HepG2 (cell line): ENCODE measurements around the gene ZDHHC19. TPM values are rescaled to one million over a fixed set of nuclear protein-coding genes. Genes with fewer than 3 reads are reported as not detected.

Experiments used
- GPN1 ChIP-seq: sonication (generic); formaldehyde crosslinking; IDR thresholded peaks from 2 replicates; pipeline ENCODE4 v1.5.1; 2020; ENCODE audit warnings: missing genetic modification reagents, borderline replicate concordance
- HDAC6 ChIP-seq: fragments of 200-600 bp; sonication (generic); IDR thresholded peaks from 2 replicates; pipeline ENCODE4 v1.7.0; 2017; ENCODE audit warnings: mild to moderate bottlenecking, antibody characterized with exemption, low read length, low read depth
- HINFP ChIP-seq: sonication (generic); formaldehyde crosslinking; IDR thresholded peaks from 2 replicates; pipeline ENCODE4 v1.4.0; 2020; ENCODE audit warnings: low read depth, mild to moderate bottlenecking, missing genetic modification reagents
- IRF1 ChIP-seq: sonication (generic); formaldehyde crosslinking; IDR thresholded peaks from 2 replicates; pipeline ENCODE4 v1.4.0; 2020; ENCODE audit warnings: low read depth, mild to moderate bottlenecking, missing genetic modification reagents
- KLF11 ChIP-seq: IDR thresholded peaks from 2 replicates; pipeline ENCODE4 v1.6.1; 2016; ENCODE audit warnings: missing compliant biosample characterization
- MLX ChIP-seq: IDR thresholded peaks from 2 replicates; pipeline ENCODE4 v1.6.1; 2016
- NFYC ChIP-seq: IDR thresholded peaks from 2 replicates; pipeline ENCODE4 v1.6.1; 2016; ENCODE audit warnings: missing genetic modification reagents, missing compliant biosample characterization
- NPAS2 ChIP-seq: sonication (generic); formaldehyde crosslinking; IDR thresholded peaks from 2 replicates; pipeline ENCODE4 v1.8.0; 2022; ENCODE audit warnings: mild to moderate bottlenecking, missing genetic modification reagents, borderline replicate concordance
- PBX2 ChIP-seq: IDR thresholded peaks from 2 replicates; pipeline ENCODE4 v1.6.1; 2016; ENCODE audit warnings: control low read depth
- PCBP1 ChIP-seq: fragments of 200-400 bp; formaldehyde crosslinking; IDR thresholded peaks from 2 replicates; pipeline ENCODE4 v1.6.1; 2017; ENCODE audit warnings: mild to moderate bottlenecking, low read depth, low read length, borderline replicate concordance
- RORA ChIP-seq: sonication (generic); formaldehyde crosslinking; IDR thresholded peaks from 2 replicates; pipeline ENCODE4 v1.5.0; 2020; ENCODE audit warnings: mild to moderate bottlenecking, missing genetic modification reagents, moderate library complexity
- ZNF142 ChIP-seq: sonication (generic); formaldehyde crosslinking; IDR thresholded peaks from 2 replicates; pipeline ENCODE4 v1.4.0; 2020; ENCODE audit warnings: missing genetic modification reagents
- ZNF253 ChIP-seq: sonication (generic); formaldehyde crosslinking; IDR thresholded peaks from 2 replicates; pipeline ENCODE4 v1.8.0; 2022; ENCODE audit warnings: mild to moderate bottlenecking, missing genetic modification reagents, borderline replicate concordance
- ZNF30 ChIP-seq: sonication (generic); formaldehyde crosslinking; IDR thresholded peaks from 2 replicates; pipeline ENCODE4 v1.5.0; 2020; ENCODE audit warnings: mild to moderate bottlenecking, missing genetic modification reagents
- ZNF382 ChIP-seq: sonication (generic); formaldehyde crosslinking; IDR thresholded peaks from 2 replicates; pipeline ENCODE4 v1.5.0; 2020; ENCODE audit warnings: missing genetic modification reagents, mild to moderate bottlenecking, borderline replicate concordance
- ZNF772 ChIP-seq: sonication (generic); formaldehyde crosslinking; IDR thresholded peaks from 2 replicates; pipeline ENCODE4 v1.5.0; 2020; ENCODE audit warnings: mild to moderate bottlenecking, missing genetic modification reagents
- ZNF781 ChIP-seq: sonication (generic); formaldehyde crosslinking; IDR thresholded peaks from 2 replicates; pipeline ENCODE4 v1.5.1; 2020; ENCODE audit warnings: borderline replicate concordance, mild to moderate bottlenecking, missing genetic modification reagents; ENCODE audit errors: not compliant biosample characterization
- ZSCAN21 ChIP-seq: sonication (generic); formaldehyde crosslinking; IDR thresholded peaks from 2 replicates; pipeline ENCODE4 v1.8.0; 2022; ENCODE audit warnings: mild to moderate bottlenecking, missing genetic modification reagents, moderate library complexity, borderline replicate concordance
- ZSCAN25 ChIP-seq: sonication (generic); formaldehyde crosslinking; IDR thresholded peaks from 2 replicates; pipeline ENCODE4 v1.8.0; 2022; ENCODE audit warnings: mild to moderate bottlenecking, missing genetic modification reagents
- polyA plus RNA-seq, 8 experiments: library from polyadenylated mRNA; depleted of rRNA in 3 of 8; stranded (reverse) in 7 of 8; unstranded in 1 of 8; fragments of >200 nt; fragmentation: Illumina TruSeq in 4 of 8; extraction: Trizol in 4 of 8; gene quantifications; 2 replicates each; pipeline versions ENCODE4 v1.2.1 to v1.2.3, GENCODE V29; 2011 to 2016; ENCODE audit warnings: low read depth in 4 of 8, missing spikeins in 1 of 8, mixed read lengths in 1 of 8; ENCODE audit not compliant: insufficient read depth in 1 of 8
- total RNA-seq, 5 experiments: library from RNA; depleted of rRNA; stranded (reverse); fragments of >200 nt; fragmentation: Illumina TruSeq; extraction: Trizol; gene quantifications; 2 replicates each; pipeline ENCODE4 v1.2.3, GENCODE V29; 2016; ENCODE audit warnings: low read depth in 1 of 5

The ZDHHC19 gene
- total and polyA plus RNA-seq, 2 of the 13 experiments (the other 11 are each of a cell fraction or from before 2014, with no cell fraction given), result 0.22 to 0.53 TPM

- no peak for TF ChIP-seq ZNF142 (CRISPR knock-in tag)
- TF ChIP-seq NFYC (CRISPR knock-in tag), result no peak
- peak; percentile 54; the same call in 1 of the 2 replicates for TF ChIP-seq ZNF772 (CRISPR knock-in tag)
- TF ChIP-seq IRF1 (CRISPR knock-in tag), result no peak
- peak; percentile 63; the same call in 1 of the 2 replicates for TF ChIP-seq ZSCAN25 (CRISPR knock-in tag)
- TF ChIP-seq ZNF253 (CRISPR knock-in tag), result no peak
- TF ChIP-seq ZNF382 (CRISPR knock-in tag), result no peak
- no peak; the same call in 1 of the 2 replicates for TF ChIP-seq ZSCAN21 (CRISPR knock-in tag)
- no peak for TF ChIP-seq RORA (CRISPR knock-in tag)
- no peak for TF ChIP-seq GPN1 (CRISPR knock-in tag)
- TF ChIP-seq HINFP (CRISPR knock-in tag), result no peak
- TF ChIP-seq HDAC6, result no peak
- no peak for TF ChIP-seq PCBP1
- TF ChIP-seq PBX2 (CRISPR knock-in tag), result no peak
- no peak for TF ChIP-seq KLF11 (CRISPR knock-in tag)
- no peak for TF ChIP-seq ZNF781 (CRISPR knock-in tag)
- TF ChIP-seq MLX, result peak; percentile 71; the same call in 1 of the 2 replicates
- TF ChIP-seq ZNF30 (CRISPR knock-in tag), result no peak
- no peak for TF ChIP-seq NPAS2 (CRISPR knock-in tag)
Observed at GRCh38 chr3:196214783-196215441, 3.7 kb upstream of the ZDHHC19 start (continued).
